ENCODE results near the gene USP12.

The USP12 gene

GRCh38 chr13:27088619-27089018 is 83.0 kb downstream of the USP12 start:
- Histone ChIP-seq H3K36me3 (ENCODE audit: insufficient read depth, low read length) (peaks cover 58% of the 10 kb centered on the region; the same call in 1 of the 2 replicates), H3K4me1 (ENCODE audit: insufficient read depth, low read length, poor library complexity, severe bottlenecking) (no peaks in the 10 kb centered on the region)
- TF ChIP-seq EZH2phosphoT487 (IDR thresholded peaks at IDR 0.05; ENCODE audit: borderline replicate concordance) (no peak), CTCF (conservative IDR thresholded peaks at IDR 0.05; ENCODE audit: low read length) (no peak)

GRCh38 chr13:27086599-27087265 is 84.9 kb downstream of the USP12 start:
- H4K20me1 ChIP-seq (ENCODE audit: insufficient read depth, low read length, poor library complexity, severe bottlenecking): no peaks in the 10 kb centered on the region
- H3K9me2 ChIP-seq (replicated peaks; ENCODE audit: low read depth, low read length): no peaks in the 10 kb centered on the region
- H3K4me3 ChIP-seq (ENCODE audit: low read length, poor library complexity, severe bottlenecking): no peak overlapping the region
- H2AFZ ChIP-seq (ENCODE audit: low read length): no peak overlapping the region
- H3K4me1 ChIP-seq (ENCODE audit: insufficient read depth, low read length, poor library complexity, severe bottlenecking): no peaks in the 10 kb centered on the region
- no peak overlapping the region for H3K4me2 ChIP-seq (ENCODE audit: low read depth, low read length, poor library complexity, severe bottlenecking)
- H3K9me3 ChIP-seq (ENCODE audit: insufficient read depth, low read depth, low read length): no peaks in the 10 kb centered on the region
- no peaks in the 10 kb centered on the region for H3K27me3 ChIP-seq (ENCODE audit: insufficient read depth, low read length, poor library complexity, severe bottlenecking)
- H3K9ac ChIP-seq (ENCODE audit: low read depth, low read length, poor library complexity, severe bottlenecking): no peak overlapping the region
- H3K36me3 ChIP-seq (ENCODE audit: insufficient read depth, low read length): peaks cover 57% of the 10 kb centered on the region; the same call in 1 of the 2 replicates
- no peaks in the 10 kb centered on the region for H3K79me2 ChIP-seq (ENCODE audit: insufficient read depth, low read length)
- TF ChIP-seq EZH2phosphoT487 (IDR thresholded peaks at IDR 0.05; ENCODE audit: borderline replicate concordance) (no peak), CTCF (conservative IDR thresholded peaks at IDR 0.05; ENCODE audit: low read length) (no peak)
- peaks cover 6% of the 10 kb centered on the region; the same call in 1 of the 2 replicates for H3F3A ChIP-seq (ENCODE audit: low read depth)

More at GRCh38 chr13:27088619-27089018, 83.0 kb downstream of the USP12 start:
- Histone ChIP-seq H3K9me3 (ENCODE audit: insufficient read depth, low read depth, low read length) (no peaks in the 10 kb centered on the region), H3K27me3 (ENCODE audit: insufficient read depth, low read length, poor library complexity, severe bottlenecking) (no peaks in the 10 kb centered on the region), H3K4me3 (ENCODE audit: low read length, poor library complexity, severe bottlenecking) (no peak overlapping the region), H2AFZ (ENCODE audit: low read length) (no peak overlapping the region), H4K20me1 (ENCODE audit: insufficient read depth, low read length, poor library complexity, severe bottlenecking) (no peaks in the 10 kb centered on the region), H3K9ac (ENCODE audit: low read depth, low read length, poor library complexity, severe bottlenecking) (no peak overlapping the region), H3K79me2 (ENCODE audit: insufficient read depth, low read length) (no peaks in the 10 kb centered on the region), H3F3A (ENCODE audit: low read depth) (no peaks in the 10 kb centered on the region), H3K4me2 (ENCODE audit: low read depth, low read length, poor library complexity, severe bottlenecking) (no peak overlapping the region), H3K9me2 (replicated peaks; ENCODE audit: low read depth, low read length) (no peaks in the 10 kb centered on the region)

GRCh38 chr13:27083183-27083582 is 88.4 kb downstream of the USP12 start:
- no peak overlapping the region for H3K4me2 ChIP-seq (ENCODE audit: low read depth, low read length, poor library complexity, severe bottlenecking)
- H3K4me3 ChIP-seq (ENCODE audit: low read length, poor library complexity, severe bottlenecking): no peak overlapping the region
- H4K20me1 ChIP-seq (ENCODE audit: insufficient read depth, low read length, poor library complexity, severe bottlenecking): peaks cover 3% of the 10 kb centered on the region
- no peaks in the 10 kb centered on the region for H3K27me3 ChIP-seq (ENCODE audit: insufficient read depth, low read length, poor library complexity, severe bottlenecking)
- peaks cover 13% of the 10 kb centered on the region for H3K4me1 ChIP-seq (ENCODE audit: insufficient read depth, low read length, poor library complexity, severe bottlenecking)
- no peaks in the 10 kb centered on the region for H3K9me2 ChIP-seq (replicated peaks; ENCODE audit: low read depth, low read length)
- no peaks in the 10 kb centered on the region for H3K79me2 ChIP-seq (ENCODE audit: insufficient read depth, low read length)
- H3K9me3 ChIP-seq (ENCODE audit: insufficient read depth, low read depth, low read length): no peaks in the 10 kb centered on the region
- H3K9ac ChIP-seq (ENCODE audit: low read depth, low read length, poor library complexity, severe bottlenecking): no peak overlapping the region
- TF ChIP-seq CTCF (conservative IDR thresholded peaks at IDR 0.05; ENCODE audit: low read length): no peak
- TF ChIP-seq EZH2phosphoT487 (IDR thresholded peaks at IDR 0.05; ENCODE audit: borderline replicate concordance): no peak
- H2AFZ ChIP-seq (ENCODE audit: low read length): no peak overlapping the region
- peaks cover 41% of the 10 kb centered on the region; the same call in 1 of the 2 replicates for H3K36me3 ChIP-seq (ENCODE audit: insufficient read depth, low read length)
- H3F3A ChIP-seq (ENCODE audit: low read depth): peaks cover 12% of the 10 kb centered on the region; the same call in 1 of the 2 replicates

Measured in Loucy (cell line).